LoVo (cell line): ENCODE measurements around the gene ADGRL3.
"Not testable (repeated sequence)": the region's sequence is repeated elsewhere in the genome, so short reads cannot be mapped to it uniquely, and the experiment has no call there.

Experiments
- DNase-seq: peaks from one replicate; pipeline ENCODE4 v3.0.0-alpha.2; 2016; ENCODE audit warnings: low spot score

Gene ADGRL3

GRCh38 chr4:61205066-61205465 is 4.9 kb downstream of the ADGRL3 start:
- no peak for DNase-seq

- DNase-seq: not testable (repeated sequence)
These were observed 7.0 kb downstream of the ADGRL3 start for GRCh38 chr4:61207156-61207555.

GRCh38 chr4:61210186-61210939 is 10.2 kb downstream of the ADGRL3 start:
- DNase-seq: no peak

GRCh38 chr4:61211781-61212180 is 11.7 kb downstream of the ADGRL3 start:
- DNase-seq: no peak

- DNase-seq: no peak
These were observed 12.7 kb downstream of the ADGRL3 start for GRCh38 chr4:61212788-61213187.

- DNase-seq: no peak
These were observed 14.6 kb downstream of the ADGRL3 start for GRCh38 chr4:61214680-61215079.

- no peak for DNase-seq
These were observed 17.1 kb downstream of the ADGRL3 start for GRCh38 chr4:61217222-61217621.

DNA sequence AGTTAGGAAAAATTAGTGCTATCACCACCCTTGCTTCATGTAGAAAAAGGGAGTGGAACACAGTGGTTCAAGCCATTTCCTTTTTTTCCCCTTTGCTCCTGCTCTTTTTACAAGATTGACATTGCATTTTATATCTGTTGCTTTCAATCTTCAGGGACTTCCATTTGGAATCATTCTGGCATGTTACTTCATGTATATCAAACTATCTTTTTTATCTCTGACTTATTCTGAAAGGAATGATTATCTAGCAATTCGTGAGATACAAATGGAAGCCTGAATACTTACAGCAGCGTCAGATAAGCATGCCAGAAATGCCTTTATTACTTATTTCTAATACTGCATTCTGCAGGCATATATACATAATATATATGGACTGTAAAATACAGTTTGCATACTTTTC is 20.4 kb downstream of the ADGRL3 start:
- DNase-seq: no peak

- no peak for DNase-seq
These were observed 23.3 kb downstream of the ADGRL3 start for GRCh38 chr4:61223385-61223784.

DNA sequence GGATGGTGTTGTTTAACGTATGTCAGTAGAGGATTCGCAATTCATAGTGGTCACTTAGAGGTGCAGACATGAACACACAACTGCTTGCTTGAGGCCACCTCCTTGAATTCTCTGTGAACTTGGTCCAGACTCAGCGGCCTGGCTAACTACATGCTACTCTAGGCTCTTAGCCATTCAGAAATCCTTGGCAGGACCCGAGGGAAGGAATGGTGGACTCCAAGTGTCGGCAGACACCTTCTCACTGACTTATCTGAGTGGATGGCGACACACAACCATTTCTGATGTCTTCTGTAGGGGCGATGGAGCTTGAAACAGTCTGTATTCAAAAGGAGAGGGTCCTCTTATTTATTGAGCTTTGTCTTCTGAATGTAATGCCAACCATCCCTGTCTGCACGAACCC is 24.4 kb downstream of the ADGRL3 start:
- no peak for DNase-seq

DNA sequence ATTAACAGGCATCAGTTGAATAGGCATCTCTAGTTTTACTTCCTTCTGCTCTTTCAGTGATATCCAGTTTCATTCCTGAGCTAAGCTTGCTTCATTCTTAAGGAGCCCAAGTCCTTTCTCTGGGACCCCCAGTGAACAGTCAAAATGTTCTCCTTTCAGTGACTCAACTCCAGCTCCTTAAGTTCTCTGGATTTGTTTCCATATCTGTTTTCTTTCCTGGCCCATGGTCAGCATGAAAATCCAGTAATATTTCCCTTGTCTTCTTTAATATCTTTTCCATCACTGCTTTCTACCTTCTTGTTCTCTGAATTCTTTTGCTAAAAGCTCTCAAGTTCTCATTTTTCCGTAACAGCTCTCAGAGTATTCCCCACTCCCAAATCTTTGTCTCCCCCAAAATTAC is 25.5 kb downstream of the ADGRL3 start:
- no peak for DNase-seq

DNA sequence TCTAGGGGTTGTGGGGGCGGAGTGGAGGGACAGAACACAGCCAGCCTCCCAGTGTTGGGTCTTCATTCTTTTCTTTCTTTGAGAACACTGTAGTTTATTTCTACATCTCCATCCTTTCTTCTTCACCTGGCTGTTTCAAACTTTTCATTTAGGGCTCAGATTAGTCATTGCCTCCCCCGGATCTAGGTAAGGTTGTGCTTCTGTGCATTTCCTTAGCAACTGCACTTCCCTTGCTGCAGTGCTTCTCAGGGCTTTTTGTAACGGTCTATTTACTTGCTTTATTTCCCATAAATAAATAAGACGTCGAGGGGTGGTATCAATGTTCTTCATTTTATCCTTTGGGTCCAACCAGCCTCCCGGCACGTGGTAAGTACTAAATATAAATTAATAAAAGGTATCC is 31.3 kb downstream of the ADGRL3 start:
- no peak for DNase-seq

DNA sequence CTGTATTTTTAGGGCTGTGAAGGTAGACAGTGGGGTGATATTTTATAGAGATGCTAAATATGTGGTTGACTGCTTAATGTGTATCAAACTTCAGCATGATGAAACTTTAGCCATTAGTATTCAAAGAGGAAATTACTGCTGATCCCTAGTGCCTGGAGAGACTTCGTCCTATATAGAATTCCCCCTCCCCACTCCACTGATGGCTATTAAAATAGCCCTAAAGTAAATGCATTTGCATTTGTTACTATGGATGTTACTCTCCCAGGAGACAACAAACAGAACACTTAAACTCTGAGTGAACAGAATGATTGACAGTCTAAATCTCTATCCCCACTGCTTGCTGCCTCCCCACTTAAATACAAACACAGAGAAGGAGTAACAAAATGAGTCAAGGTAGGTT is 39.1 kb downstream of the ADGRL3 start:
- no peak for DNase-seq

DNA sequence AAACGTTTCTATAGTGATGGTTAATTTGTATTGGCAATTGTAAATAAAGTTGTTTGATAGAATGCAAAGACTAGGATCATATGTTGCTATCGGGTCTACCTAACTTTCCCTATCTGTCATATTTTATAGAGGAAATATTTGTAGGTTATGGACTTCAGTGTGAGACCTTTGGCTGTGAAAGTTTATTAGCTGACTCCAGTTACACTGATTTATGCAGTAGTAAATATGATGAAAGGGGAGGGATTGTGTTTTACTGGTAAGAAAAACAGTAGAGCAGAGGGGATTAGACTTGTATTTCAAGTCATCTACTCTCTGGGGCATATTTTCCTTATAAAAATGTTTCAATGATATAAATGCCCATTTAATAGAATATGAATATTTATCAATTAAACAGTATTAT is 43.8 kb downstream of the ADGRL3 start:
- DNase-seq: no peak

DNA sequence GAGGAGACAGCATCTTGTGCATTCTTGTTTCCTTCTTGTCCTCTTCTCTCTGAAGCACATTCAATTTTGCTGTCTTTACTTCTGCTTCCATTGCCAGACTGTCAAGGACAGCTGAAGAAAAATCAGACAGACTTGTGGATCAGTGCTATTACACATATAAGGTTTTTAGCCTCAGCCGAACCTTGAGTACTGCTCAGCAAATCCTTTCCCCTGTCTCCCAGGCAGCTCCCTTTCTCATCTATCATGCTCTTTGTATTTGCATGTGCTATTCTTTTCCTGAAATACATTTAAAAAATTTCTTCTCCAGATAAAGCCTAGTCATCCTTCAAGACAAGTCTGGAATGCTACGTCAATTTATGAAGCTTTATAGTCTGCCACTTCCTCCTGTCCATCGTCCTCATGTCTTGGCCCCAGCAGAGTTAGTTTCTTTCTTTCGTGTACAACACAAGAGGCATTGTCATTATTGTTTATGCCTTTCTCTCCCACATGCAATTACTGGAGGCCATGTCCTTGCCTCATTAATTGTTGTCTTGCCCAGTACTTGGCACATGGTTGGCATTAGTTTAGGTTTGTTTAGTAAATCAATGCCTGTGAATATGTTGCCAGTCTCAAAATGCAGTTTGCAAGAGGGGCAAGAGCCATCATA is 45.1 kb downstream of the ADGRL3 start:
- DNase-seq: no peak

GRCh38 chr4:61246034-61246433 is 45.9 kb downstream of the ADGRL3 start:
- DNase-seq: no peak

GRCh38 chr4:61248705-61249104 is 48.6 kb downstream of the ADGRL3 start:
- no peak for DNase-seq

- DNase-seq: no peak
These were observed 51.0 kb downstream of the ADGRL3 start for GRCh38 chr4:61251129-61251528.

DNA sequence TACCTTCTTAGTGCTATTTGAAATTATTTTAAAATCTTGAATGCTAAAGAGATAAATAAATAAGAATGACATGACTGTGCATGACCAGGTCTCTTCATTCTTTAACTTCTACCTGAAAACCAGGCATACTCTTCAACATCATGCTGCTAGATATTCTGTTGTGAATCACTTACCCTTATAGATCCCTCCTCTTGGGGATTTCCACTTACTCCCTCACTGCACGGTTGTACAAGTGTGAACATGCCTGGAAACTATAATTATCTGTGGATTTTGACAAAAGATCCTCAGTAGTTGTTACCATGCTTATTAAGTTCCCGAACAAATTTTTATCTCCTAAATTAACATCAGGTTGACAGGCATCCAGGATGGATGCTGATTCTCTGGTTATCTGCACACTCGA is 54.3 kb downstream of the ADGRL3 start:
- no peak for DNase-seq

GRCh38 chr4:61273233-61273632 is 73.1 kb downstream of the ADGRL3 start:
- DNase-seq: no peak

DNA sequence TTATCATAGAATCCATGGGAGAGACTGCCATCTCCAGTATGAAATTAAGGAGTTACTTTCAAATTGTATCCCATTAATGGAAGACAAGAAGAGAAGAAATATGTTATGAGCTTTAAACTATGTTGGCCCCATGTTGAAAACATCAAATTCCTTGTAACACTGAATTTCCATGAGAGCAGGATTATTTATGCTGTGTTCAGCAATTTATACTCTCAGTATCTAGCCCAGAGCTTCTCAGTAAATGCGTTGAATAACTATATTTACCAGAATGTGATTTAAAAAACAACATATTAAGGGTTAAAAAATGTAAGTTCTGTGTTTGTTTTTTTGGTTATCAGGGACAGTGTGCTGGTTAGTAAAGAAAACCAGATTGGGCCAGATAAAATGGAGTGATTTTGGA is 74.2 kb downstream of the ADGRL3 start:
- DNase-seq: no peak

GRCh38 chr4:61275241-61275640 is 75.1 kb downstream of the ADGRL3 start:
- no peak for DNase-seq

- DNase-seq: no peak
These were observed 75.9 kb downstream of the ADGRL3 start for GRCh38 chr4:61276029-61276428.
